COLO668 (cell line): ENCODE data around the gene EPB41L1.
"Not testable (repeated sequence)": the region's sequence is repeated elsewhere in the genome, so short reads cannot be mapped to it uniquely, and the experiment has no call there.

ENCODE experiments used
- DNase-seq: peaks from one replicate; lab custom pipeline; 2025; ENCODE audit not compliant: unreplicated experiment; lab: John Stamatoyannopoulos, UW

EPB41L1 gene

DNA sequence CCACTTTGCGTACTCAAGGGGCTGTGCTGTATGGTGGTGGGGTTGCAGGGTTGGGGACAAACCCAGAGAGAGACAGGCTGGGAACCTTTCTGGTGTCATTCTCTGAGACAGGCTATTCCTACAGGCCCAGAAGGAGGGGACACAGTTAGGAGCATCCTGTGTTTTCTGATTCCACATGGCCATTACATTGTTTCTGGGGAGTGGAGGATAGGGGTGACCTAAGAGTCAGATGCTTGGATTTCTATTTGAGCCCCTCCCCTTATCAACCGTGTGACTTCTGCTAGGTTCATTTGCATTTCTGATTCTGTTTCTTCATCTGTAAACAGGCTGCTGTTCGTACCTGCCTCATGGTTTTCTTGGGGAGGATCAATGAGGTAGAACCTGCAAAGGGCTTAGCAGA, 29.4 kb upstream of the EPB41L1 start:
- no peak for DNase-seq

DNA sequence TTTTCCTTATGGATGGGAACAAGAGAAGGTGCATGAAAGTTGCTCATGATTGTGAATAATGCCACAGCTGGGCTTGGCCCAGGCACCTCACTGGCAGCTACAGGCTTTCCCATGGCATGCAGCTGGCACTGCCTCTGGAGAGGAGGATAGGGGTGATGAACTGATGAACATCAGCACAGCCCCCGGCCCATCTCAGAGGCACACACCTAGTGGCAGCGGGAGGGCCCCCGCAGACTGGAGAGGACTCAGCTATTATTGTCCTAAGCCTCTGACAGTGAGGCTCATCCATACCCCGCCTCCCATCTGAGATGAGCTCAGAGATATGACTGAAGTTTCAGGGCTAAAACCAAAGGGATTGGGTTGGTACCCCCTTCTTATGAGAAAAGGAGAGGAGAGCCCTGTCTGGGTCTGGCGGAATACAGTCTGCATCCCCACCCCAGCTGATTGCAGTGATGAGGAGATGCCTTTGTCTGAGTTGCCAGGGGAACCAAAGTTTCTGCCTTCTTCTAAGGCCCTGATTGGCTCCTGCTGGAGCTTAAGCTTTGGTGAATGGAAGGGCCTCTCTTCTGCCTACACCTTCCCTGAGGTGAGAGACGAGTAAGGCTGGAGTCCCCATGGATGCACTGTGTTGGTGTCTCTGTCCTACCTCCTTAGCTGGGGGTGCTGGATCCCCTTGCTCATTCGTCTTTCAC, 27.6 kb upstream of the EPB41L1 start:
- DNase-seq: no peak

DNA sequence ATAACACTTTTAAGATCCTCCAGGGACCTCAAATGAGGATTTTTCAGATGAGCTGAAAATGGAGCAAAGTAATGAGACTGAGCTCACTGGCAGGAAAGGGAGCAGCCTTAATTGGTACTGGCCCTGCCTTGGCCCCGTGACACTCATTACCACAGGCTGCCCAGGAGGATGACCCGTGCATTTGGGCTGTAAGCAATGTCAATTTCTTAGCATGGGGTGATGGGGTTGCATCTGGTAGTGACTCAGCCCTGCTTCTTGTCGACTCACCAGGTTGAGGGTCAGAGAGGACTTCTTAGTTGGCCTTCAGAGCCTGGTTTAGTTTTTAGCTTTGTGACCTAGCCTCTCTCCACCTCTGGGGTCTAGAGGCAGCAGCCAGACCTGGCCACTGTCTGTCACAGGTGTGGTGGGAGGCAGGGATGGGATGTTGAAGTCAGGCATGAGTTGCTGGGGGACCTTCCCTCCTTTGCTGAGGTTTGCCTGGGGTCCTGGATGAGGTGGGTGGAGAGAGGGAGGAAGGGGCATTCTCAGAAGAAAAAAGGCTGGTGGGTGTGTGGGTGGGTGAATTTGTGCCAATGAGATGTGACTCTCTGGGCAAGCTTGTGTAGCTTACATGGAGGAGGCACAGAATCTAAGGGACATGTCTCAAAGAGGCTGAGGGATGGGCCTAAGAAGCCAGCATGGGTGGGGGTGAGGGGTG, 25.9 kb upstream of the EPB41L1 start:
- DNase-seq: no peak

DNA sequence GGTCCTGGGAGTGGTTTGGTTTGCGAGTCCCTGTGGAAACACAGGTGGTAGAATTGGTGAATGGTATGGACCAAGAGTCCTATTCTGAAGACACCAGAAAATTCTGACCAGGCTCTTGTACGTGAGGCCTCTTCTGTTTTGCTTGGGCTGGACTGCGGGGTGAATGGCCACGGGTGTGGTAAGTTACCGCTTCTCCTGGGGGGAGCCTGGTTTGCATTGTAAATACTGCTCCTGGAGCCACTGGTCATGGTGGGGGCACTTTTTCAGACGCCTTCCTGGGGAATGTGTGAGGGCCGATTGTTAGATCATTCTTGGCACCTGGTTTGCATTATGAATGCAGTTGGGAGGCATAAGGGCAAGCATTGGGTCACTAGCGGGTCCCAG, 25.4 kb upstream of the EPB41L1 start:
- no peak for DNase-seq

DNA sequence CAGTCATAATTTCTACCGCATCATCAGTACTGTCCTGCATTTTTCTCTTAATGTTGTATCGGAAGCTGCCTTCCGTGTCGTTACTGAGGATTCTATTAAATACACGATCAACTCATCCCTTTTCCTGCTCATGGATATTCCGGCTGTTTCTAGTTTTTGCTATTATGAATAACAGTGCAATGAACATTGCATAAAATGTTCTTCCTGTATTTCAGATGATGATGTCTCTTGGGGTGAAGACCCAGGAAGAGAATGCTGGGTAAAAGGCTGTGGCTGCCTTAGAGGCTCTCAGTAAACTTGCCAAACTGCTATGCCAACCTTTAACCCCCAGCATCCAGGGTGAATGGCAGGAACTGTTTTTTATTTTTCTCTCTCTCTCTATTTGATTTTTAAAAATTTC, 24.1 kb upstream of the EPB41L1 start:
- no peak for DNase-seq

DNA sequence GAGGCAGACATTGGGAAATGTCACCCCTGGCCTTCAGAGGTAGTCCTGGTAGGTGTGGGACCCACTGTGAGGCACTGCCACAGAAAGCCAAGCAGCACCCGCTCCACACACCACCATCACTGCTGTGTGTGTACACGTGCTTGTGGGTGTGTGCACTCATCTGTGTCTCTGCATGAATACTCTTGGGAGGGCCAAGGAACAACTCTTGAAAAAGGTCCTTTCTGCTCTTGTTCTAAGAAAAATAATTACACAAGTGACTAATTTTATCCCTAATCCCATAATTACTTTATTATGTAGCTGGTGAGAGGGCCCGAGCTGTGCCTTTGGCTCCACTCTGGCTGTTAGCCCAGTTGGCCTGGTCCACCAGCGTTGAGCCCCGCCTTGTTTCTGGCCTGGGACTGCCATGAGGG, 21.7 kb upstream of the EPB41L1 start:
- no peak for DNase-seq

DNA sequence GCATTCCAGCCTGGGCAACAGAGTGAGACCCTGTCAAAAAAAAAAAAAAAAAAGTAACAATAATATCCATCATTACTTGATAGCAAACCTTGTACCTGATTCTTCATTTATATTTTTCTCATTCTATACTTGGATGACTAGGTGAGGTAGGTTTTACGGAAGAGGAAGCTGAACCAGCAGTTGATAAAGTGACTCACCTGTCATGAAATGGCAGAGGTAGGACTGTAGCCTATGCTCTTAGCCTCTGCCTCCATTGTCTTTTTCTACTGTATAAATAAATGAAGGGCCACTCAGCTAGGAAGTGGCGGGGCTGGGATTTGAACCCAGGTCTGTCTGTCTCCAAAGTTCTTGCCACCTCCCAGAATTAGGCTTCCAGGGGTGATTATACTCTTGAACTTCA, 20.7 kb upstream of the EPB41L1 start:
- DNase-seq: no peak

DNA sequence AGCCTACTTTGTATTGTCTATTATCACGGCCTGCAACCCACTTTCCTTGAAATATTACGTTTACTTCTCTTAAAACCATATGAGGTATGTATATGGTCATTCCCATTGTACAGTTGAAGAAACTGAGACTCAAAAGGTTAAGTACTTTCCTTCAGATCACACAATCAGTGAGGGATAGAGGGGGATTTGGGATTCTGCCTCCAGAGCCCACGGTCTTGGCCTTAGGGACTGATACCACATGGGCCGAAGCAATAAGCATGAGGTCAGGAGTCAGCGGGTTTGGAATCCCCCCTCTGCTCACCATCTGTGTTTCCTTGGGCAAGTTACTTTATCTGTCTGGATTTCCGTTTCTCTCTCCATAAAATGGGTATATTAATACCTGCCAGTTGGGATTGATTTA, 19.4 kb upstream of the EPB41L1 start:
- DNase-seq: no peak

DNA sequence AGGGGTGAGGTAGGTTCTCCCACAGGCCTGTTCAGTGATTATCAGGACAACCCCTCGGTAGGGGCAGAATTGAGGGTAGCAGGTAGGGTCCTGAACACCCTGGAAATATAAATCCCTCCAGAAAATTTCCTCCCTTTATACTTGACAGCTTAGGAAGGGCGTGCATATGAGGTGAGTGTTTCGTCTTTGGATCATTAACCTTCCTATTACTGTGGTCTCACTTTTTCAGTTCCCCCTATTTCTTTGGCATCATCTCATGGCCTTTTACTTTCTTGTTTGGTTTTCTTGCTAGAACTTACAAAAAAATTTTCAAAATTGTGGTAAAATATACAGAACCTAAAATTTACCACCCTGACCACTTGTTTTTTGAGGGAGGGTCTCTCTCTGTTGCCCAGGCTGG, 18.7 kb upstream of the EPB41L1 start:
- DNase-seq: no peak

DNA sequence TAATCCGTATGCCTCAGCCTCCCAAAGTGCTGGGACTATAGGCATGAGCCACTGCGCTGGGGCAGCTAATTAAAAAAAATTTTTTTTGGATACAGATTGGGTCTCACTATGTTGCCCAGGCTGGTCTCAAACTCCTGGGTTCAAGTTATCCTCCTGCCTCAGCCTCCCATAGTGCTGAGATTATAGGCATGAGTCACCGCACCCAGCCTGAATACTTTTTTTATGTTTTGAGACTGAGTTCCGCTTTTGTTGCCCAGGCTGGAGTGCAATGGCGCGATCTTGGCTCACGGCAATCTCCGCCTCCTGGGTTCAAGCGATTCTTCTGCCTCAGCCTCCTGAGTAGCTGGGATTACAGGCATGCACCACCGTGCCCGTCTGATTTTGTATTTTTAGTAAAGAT, 17.2 kb upstream of the EPB41L1 start:
- DNase-seq: not testable (repeated sequence)

DNA sequence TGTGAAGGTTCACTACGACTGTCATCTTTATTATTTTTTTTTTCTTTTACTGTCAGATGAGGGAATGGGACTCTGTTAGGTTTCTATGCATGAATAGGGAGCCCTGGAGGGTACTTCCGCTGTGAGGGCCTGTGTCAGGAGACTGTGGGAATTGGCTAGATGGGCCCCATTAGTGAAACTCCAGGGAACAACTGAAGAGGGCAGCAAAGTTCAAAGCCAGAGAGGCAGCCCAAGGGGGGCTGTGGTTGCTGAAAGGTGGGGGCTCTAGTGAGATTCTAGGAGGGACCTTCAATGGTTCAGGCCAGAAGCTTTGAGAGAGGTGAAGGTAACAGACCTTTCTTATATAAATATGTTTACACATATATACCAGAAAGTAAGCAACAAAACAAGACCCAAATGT, 13.2 kb upstream of the EPB41L1 start:
- no peak for DNase-seq

DNA sequence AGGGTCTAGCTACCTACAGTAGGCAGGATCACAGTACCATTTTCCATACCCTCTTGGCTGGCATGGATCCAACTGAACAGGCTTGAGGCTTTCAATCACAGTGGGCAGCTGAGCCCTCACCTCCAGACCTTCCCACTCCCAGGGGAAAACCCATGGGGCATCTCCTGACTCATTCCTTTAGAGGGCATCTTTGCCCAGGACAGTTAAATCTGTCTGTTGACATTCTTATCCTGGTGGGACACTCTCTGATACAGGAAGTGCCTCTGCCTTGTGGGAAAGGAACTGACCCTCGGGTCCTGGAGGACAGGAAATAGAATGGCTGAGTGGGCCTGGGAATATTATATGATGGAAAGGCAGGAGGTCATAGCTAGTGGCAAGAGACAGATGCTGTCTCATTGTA, 10.2 kb upstream of the EPB41L1 start:
- no peak for DNase-seq

DNA sequence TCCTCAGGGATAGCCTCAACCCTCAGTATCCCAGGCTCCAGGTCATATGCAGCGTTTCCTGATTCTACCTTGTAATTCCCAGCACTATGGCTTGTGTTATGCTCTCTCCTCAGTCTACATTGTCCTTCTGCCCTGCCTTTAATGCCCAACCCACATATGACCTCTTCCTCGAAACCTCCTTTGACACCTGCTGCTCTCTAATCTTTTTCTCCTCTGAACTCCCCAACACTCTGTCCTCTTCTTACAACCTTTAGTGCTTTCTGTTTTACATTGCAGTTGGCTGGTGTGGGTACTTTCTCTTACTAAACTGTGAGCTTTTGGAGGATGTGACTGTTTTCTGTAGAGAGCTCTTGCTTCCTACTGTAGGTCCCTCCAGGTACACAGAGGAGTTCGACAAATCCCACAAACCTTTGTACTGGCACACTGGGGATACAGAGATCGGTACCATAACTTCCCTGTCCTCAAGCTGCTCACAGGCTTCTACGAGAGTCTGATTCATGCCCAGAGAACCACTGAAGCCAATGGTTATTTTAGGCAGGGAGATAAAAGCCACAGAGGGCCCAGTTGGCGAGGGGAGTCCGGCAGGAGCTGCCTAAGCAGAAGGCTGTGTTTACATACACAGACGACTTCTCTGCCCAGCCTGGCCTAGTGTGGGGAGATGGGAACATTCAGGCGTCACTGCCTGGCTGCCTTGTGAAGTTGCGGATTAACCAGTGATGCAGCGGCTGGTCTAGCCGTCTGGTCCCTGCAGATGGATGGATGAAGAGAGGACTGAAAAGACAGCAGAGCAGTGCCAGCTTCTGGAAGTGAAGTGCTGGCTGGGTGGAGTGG, 8.4 kb upstream of the EPB41L1 start:
- no peak for DNase-seq

DNA sequence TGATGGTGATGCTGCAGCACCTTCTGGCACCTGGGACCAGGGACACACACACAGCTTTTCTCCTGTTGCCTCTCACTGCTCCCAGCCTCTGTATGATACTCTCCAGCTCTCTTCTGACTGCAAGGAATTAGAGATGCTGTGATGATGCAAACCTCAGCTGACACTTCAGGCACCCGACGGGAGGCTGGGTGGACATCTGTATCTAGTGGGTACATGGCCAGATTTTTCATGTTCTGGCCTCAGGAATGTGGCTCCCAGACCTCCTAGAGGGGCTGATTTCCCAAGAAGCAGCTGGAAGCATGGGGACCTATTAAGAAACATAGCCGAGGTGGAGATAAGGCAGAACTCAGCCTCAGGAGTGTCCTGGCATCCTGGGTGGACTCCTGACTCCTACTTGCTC, 6.8 kb upstream of the EPB41L1 start:
- DNase-seq: no peak

DNA sequence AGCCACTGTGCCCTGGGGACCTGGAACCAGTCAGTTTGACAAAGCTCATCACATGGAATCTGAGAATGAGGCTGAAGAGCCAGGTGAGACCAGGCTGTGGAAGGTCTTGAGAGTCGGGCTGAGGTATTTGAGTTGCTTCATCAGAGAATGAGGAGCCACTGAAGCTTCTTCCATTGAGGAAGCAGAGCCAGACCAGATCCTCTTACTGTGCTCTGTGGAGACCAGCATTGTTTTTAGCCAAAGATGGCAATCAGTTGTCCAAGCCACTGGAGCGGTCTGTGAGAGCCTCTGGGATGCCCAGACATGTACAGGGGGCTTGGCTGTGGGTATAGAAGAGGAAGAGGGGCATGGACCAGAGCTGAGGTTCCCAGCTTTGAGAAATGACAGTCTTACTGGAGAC, 6.1 kb upstream of the EPB41L1 start:
- no peak for DNase-seq

DNA sequence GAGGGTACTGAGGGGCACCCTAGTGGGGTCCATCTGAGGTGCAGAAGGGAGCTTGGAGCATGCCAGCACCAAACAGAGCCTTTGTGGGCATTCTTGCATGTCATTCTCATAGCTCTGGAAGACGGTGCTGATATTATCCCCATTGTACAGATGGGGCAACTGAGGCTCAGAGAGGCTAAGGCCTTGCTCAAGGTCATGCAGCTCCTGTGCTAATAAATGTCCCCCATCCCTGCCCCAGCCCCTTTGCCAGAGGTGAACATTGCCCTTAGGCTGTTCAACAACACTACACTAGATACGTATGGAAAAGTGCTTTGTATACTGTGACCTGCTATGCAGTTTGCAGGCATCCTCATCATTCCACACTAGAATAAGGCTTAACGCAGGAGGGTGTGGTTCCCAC, 5.5 kb upstream of the EPB41L1 start:
- DNase-seq: no peak

DNA sequence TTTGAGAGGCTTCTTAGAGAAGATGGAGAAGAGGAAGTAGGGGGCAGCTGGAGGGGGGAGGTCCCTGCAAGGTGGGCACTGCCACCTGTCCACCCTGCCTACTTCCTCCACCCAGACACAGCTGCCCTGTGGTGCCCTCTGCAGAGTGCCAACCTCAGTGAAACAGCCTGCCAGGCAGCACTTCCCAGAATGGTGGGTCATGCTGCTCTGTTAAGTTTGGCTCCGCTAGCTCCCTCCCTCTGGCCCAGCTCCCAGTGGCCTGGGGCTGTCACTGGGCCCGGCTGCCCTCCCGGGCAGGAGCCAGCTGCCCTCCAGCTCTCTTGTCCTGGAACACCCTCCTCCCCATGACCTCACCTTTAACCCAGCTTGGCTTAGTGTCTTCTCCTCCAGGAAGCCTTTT, 5.1 kb upstream of the EPB41L1 start:
- no peak for DNase-seq

DNA sequence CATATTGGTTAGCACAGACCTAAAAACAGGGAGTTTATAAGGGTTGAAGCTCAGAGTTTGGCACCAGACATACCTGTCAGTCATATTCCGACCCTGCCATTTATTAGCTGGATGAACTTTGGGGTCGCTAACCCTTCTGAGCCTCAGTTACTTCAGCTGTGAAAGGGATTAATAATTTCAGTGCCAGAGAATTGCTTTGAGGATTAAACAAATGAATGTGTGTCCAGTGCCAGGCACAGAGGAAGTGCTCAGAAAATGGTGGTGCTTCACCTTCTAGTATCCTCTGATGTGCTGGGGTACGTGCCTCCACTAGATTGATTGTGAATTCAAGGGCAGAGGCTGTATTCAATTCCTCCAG, 4.1 kb upstream of the EPB41L1 start:
- DNase-seq: no peak

DNA sequence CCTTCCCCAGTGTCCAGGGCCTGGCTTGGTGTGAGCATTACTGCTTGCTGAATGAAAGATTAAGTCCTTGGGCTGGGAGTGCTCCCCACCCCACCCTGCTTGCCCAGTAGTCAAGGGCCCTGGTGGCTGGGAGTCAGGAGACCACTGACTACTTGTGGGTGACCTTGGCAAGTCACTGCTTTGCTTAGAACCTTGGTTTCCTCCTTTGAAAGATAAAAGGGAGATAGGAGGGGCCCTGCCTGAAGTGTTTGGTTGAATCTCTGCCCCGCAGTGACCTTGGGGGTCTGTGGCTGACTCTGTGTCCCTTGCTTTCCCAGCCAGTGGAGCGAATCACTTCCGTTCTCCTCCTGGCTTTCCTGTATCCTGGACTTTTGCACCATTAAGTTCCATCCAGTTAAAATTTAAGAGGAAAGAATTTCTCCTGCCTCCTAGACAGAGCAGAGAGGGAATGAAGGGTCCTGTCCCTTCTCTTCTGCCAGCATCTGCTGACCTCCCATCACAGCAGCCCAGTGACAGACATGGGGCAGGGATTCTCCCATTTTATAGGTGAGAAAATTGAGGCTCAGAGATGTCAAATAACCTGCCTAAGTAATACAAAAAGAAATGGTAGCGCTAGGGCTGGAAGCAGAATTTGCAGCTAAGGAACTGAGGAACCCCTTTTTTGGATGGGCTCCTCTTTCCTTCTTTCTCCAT, 3.5 kb upstream of the EPB41L1 start:
- no peak for DNase-seq

DNA sequence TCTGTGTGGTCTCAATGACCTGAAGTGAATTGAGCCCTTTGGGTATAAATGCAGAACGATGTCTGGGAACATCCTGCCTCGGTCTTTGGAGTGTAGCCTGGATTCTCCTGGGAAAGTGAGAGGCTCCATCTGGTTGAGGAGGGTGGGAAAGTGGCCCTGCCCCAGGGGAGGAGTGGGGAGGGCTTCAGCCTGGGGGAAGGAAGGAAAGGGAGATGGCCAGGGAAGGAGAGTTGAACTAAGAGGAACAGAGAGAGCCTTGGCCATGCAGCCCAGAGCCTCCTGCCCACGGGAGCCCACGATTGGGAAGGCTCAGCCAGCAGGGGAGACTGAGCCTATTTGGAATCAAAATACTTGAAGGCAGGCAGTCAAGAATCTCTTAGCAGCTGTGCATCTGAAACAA, 2.3 kb upstream of the EPB41L1 start:
- no peak for DNase-seq

DNA sequence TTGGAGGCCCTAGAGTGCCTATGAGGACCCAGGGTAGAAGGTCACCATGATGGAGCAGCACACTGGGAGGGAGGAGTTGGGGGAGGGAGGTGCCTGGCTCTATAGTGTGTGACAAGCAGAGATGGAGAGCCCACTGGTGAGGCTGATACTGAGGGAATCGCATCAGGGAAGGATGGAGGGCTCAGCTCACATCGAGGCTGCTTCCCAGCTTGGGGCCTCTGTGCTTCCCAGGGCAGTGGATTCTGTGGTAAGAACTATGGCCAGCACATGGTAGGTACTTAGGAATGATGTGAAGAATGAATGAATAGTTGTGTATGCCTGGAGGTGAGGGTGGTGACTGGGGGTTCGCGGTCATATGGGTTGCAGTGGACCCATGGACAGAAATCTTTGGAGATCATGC, 1.3 kb upstream of the EPB41L1 start:
- no peak for DNase-seq
